GM18519 (cell line): ENCODE results near the gene KIF26B.

Experiments
- ATAC-seq: cut with Tn5 transposase; IDR thresholded peaks from one replicate; pipeline ENCODE4 v1.9.1; 2021; ENCODE audit warnings: mild to moderate bottlenecking, moderate library complexity; ENCODE audit not compliant: unreplicated experiment, low FRiP score

The KIF26B gene

DNA sequence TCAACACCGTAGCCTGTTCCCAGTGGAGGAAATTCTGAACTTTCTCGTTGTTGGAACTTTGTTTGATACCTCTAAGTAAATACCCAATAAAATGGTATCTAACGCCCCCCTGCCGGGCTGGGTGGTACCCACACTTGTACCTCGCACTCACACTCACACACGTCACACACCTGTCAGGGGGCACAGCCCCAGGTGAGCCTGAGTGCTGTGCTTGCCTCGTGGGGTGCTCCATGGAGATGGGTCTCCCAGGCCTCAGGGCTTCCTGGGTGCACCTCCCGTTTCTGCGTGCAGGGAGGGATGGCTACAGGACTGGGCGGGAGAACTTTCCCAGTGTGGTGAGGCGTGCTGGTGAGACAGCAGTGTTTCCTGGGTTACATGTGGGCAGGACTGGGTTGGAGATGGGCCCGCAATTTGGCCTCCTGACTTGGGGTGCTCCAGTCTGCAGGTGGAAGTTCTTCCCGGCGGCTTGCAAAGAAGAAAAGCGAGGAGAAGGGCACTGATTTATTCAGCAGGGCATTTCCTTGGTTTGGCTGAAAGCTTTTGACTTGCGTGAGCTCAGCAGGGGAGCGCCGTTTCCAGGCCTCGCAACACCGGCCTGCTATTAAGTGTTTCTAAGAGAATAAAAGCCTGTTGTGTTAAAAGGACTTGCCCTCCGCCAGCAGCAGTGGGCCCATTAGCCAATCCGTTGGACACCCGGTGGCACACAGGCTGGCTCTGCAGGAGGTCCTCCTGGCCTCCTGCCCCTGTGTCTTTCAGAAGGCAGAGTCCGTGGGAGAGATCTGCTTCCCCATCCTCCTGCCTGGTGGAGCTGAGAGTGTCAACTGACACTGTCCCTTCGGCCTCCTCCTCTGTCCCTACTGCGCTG is 79.7 kb downstream of the KIF26B start:
- no peak for ATAC-seq

DNA sequence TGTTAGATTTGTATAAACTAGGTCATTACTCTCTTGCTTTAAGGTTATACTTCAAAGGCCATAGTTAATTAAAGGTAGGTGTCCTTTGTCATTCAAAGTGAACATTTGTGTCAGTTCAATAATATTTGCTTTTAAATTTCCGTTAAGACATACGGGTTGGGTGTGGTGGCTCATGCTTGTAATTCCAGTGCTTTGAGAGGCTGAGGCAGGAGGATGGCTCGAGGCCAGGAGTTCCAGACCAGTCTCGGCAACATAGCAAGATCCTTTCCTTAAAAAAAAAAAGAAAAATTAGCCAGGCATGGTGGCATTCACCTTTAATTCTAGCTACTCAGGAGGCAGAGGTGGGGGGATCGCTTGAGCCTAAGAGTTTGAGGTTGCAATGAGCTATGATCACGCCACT is 80.4 kb downstream of the KIF26B start:
- ATAC-seq: no peak

- ATAC-seq: no peak
These were observed 85.9 kb downstream of the KIF26B start for GRCh38 chr1:245240648-245241165.

GRCh38 chr1:245241526-245242130 is 86.8 kb downstream of the KIF26B start:
- no peak for ATAC-seq

GRCh38 chr1:245242989-245243388 is 88.2 kb downstream of the KIF26B start:
- ATAC-seq: no peak

GRCh38 chr1:245245021-245245667 is 90.4 kb downstream of the KIF26B start:
- no peak for ATAC-seq

DNA sequence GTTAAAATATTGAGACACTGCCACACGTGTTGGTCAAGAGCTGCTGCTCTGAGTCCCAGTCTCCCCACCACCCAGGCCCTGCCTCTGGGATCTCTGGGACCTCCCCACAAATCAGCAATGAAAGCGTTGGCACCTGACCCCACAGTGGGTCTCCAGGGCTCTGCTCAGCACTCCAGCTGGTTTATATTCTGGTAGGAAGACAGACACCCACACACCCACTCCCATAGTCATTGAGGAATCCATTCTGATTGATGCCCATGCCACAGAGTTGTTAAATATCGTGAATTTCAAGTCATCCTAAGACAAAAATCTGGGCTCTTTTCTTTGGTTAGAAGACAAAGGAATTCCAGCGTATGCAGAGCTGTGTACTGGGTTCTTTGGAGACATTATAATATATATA is 91.6 kb downstream of the KIF26B start:
- no peak for ATAC-seq

DNA sequence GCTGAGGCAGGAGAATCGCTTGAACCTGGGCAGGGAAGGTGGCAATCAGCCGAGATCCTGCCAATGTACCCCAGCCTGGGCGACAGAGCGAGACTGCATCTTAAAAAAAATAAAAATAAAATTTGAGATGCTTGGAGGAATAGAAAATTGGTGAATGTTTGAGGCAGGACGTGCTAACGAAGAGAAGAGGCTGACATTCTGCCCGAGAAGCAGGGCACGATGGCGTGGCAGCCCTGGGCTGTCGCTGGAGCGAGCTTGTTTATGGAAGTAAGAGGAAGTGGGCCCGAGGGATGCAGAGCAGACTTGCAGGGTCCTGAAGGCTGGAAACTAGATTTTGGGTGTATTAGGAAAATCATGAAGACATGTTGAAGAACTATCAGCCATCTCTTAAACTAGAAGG is 92.6 kb downstream of the KIF26B start:
- ATAC-seq: no peak

GRCh38 chr1:245247801-245248200 is 93.0 kb downstream of the KIF26B start:
- no peak for ATAC-seq

DNA sequence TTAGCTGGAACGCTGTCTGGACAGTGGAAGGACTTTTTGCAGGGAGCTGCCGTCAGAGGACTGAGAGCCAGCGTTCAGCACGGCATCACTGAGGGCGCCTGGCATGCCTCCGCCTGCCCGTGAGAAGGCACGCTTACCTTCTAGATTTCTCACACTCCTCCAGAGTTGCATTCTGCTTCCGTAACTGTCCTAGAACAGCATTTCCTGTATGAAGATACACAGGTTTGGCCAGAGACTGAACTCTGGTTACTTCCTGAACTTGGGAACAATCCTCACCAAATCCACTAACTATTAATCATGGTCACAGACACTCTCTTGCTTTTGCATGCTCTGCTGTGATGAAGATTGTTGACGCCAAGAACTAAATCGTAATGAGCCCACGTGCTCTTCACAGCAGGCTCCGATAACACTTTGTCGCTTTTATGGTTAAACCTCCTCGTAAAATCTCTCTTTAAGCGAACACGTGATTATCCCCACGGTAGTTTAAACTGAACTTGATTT is 93.5 kb downstream of the KIF26B start:
- ATAC-seq: no peak

GRCh38 chr1:245255783-245256182 is 101.0 kb downstream of the KIF26B start:
- no peak for ATAC-seq

DNA sequence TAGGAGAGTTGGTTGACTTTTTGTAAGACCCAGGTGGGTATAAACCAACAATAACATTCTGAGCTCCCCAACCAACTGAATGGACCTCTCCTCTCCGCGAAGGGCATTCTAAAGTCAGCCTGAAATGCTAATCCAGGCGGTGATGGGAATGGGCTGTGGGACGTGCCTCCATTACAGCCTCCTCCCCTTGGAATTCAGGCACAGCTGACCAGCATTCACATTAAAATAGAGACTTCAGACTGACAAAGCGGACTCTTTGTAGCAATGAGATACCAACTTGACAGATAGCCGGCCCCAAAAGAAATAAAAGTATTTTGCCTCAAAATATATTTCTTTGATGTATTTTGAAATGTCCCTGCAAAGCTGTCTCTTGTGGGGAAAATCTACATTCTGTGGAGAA is 101.7 kb downstream of the KIF26B start:
- ATAC-seq: no peak

DNA sequence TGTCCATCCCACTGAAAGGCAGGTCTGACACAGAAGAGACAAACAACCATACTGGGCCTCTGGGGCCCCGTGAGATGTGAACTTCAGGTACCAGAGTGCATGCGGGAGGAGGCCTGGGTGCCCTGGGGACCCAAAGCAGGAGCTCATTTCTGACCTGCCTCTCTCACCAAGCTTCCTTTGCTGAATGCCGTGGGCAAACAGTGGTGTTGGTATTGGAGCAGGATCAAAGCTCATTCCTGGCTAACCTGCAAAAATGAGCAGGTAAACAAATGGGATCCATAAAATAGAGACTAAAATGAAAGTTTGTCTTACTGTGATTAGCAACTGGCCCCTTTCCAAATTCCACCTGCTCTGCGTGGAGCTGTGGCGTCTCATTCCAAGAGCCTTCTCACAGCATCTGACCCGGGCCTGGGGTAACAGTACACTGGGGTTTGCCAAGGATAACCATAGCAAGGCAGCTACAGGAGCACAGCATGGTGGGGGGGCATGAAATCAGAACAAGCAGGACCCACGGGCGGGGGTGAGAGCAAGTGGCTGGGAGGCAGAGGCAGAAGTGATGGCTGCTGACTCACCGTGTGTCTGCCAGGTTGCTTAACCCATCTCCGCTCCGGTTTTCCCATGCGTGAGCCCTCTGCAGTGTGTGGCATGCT is 103.6 kb downstream of the KIF26B start:
- ATAC-seq: no peak

DNA sequence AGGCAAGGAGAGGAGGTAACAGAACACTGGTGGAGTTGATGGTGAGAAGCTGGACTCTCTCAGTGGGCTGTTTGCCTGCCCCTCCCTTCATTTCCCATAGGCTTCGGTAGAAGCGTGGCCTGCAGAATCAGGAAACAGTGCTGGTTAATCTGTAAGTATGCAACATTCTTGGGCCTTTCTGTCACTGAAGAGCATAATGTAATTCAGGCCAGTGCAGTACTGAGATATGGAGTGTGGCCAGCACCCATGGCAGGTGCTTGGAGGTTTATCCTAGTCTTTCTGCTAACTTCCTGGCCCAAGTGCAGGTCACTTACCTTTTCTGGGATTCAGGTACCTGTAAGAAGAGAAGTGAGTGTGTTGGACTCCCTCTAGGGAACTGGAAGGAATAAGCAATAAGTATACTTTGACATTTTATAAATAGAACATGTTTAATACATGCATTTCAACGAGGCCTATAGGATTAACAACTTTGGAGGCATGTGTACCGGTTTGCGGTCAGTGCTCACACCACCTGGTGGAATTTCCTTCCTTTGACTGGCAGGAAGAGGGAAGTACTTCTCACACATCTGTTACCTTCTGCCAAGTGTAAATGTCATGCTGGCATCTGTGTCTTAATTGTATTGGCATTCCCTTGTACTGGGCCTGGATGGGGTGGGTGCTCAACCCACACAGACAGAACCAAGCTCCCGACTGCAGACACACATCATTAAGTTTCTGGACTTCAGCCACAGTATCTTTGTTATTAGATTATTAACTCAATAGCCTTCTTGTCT is 105.5 kb downstream of the KIF26B start:
- no peak for ATAC-seq

DNA sequence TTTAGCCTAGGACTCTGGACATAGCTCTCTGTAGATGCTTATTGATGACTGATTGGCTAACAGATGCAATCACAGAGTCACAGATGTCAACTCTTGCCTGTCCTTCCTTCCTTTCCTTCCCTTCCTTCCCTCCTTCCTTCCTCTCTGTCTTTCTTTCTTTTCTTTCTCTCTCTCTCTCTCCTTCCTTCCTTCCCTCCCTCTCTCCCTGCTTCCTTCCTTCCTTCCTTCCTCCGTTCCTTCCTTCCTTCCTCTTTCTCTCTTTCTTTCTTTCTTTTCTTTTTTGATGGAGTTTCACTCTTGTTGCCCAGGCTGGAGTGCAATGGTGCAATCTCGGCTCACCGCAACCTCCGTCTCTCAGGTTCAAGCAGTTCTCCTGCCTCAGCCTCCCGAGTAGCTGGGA is 106.1 kb downstream of the KIF26B start:
- no peak for ATAC-seq

DNA sequence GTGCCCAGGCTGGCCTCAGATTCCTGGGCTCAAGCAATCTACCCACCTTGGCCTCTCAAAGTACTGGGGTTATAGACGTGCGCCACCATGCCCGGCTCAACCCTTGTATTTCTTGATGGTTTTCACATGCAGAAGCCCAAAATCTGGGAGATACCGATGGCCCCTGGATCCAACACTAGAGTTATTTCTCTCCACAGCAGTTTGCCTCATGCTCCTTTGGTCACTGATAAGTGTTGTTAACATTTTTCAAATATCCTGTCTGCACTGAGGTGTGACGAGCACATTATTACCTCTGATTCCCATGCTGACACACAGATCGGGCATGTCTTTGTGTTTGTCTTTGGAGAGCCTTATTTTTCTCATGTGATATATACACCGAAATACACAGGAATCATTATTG is 107.0 kb downstream of the KIF26B start:
- no peak for ATAC-seq

GRCh38 chr1:245263529-245264095 is 108.8 kb downstream of the KIF26B start:
- ATAC-seq: no peak

DNA sequence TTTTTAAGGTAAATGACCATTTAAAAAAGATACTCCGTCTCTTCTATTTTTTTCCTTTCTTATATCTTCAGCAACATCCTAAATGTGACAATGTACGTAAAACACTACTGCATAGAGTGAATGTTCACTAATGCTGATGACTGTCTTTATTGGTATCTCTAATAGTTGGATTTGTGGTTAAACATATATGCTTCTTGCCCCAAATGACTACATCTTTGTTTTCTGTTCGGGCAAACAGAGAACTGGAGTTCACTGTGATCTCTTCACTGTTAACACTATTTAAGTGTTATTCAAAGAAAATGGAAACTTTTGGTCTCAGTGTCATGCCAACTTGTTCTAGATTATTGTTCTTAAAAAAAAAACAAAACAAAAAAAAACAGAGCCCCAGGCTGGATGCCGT is 109.4 kb downstream of the KIF26B start:
- no peak for ATAC-seq

DNA sequence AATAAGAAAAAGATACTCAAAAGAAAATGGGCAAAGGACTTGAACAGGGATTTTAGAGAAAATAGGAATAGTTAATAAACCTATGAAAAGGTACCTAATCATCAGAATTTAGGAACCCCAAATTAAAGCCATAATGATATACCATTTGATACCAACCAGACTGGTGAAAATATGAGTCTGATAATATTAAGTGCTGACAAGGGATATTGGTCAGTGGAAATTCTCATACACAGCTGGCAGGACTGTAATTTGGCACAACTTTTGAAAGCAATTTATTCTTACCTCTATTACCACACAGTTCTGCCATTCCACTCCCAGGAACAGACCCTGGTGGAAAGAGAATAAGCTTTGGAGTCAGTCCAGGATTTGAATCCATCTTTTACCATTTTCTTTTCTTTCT is 111.3 kb downstream of the KIF26B start:
- ATAC-seq: no peak

DNA sequence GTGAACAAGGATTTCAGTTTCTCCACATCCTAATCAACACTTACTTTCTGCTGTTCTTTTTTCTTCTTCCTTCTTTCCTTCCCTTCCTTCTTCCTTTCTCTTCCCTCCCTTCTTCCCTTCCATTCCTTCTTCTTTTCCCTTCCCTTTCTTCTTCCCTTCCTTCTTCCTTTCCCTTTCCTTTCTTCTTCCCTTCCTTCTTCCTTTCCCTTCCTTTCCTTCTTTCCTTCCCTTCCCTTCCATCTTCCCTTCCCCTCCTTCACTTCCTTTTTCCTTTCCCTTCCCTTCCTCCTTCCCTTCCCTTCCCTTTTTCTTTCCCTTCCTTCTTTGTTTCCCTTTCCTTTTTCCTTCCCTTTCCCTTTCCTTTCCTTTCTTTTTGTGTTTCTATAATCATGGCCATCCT is 115.3 kb downstream of the KIF26B start:
- ATAC-seq: no peak
